ENCODE results near the gene TP53BP2.

DNA sequence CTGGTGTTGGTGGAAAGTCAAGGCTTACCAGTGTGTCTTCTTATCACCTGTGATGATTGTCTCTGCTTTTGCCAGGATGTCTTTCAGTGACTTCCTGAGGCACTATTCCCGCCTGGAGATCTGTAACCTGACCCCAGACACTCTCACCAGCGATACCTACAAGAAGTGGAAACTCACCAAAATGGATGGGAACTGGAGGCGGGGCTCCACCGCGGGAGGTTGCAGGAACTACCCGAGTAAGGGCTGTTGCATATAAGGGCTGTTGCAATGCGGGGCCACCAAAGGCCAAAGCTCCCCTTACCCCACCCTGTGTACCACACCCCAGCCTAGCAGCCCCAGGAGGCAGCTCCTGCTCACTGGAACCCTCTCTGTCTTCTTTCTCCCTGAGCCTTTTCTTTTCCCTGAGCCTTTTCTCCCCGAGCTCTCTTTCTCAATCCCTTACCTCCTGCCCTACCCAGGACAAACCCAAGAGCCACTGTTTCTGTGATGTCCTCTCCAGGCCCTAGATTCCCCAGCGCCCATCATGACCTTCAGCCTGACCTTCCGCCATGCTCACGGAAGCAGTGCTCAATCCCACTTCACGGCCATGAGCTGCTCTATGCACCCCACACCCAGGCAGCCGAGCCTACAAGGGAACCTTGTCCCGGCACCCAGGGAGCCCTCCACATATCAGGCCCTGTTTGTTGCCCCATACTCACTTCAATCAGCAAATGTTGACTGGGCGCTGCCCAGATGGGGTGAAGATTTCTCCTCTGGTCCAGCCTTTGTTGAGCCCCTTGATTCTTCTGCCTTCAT lies 92.8 kb downstream of the TP53BP2 start:
- TF ChIP-seq, protein P1, sequence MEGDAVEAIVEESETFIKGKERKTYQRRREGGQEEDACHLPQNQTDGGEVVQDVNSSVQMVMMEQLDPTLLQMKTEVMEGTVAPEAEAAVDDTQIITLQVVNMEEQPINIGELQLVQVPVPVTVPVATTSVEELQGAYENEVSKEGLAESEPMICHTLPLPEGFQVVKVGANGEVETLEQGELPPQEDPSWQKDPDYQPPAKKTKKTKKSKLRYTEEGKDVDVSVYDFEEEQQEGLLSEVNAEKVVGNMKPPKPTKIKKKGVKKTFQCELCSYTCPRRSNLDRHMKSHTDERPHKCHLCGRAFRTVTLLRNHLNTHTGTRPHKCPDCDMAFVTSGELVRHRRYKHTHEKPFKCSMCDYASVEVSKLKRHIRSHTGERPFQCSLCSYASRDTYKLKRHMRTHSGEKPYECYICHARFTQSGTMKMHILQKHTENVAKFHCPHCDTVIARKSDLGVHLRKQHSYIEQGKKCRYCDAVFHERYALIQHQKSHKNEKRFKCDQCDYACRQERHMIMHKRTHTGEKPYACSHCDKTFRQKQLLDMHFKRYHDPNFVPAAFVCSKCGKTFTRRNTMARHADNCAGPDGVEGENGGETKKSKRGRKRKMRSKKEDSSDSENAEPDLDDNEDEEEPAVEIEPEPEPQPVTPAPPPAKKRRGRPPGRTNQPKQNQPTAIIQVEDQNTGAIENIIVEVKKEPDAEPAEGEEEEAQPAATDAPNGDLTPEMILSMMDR (IDR thresholded peaks at IDR 0.05; ENCODE audit: insufficient read depth, low read depth, low read length), result no peak
- no peak for TF ChIP-seq EZH2 (IDR thresholded peaks at IDR 0.05; ENCODE audit: insufficient read depth, low read length)

Data from astrocyte (in vitro differentiated cells and primary cell).